ENCODE results near the gene CLNK.

The CLNK gene

DNA sequence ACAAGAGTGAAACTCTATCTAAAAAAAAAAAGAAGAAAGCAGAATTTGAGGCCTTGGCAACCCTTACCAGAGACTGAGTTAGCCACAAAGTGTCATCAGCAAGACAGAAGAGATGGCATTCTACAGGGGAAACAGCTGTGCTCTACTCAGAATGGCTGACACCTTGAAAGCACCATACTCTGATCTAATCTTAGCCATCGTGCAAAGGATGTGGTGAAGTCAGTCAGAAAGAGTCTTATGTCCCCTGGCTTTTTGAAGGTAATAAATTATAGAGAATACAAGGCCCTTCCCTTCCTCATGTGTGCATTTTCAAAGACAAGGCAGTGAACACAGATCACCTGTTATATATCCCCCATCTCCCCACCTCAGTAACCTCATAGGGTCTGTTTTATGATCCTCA is 13.2 kb downstream of the CLNK start:
- no peak for DNase-seq (ENCODE audit: low read depth)
- H3K4me3 ChIP-seq (ENCODE audit: low read depth, low read length) = no peak overlapping the region

DNA sequence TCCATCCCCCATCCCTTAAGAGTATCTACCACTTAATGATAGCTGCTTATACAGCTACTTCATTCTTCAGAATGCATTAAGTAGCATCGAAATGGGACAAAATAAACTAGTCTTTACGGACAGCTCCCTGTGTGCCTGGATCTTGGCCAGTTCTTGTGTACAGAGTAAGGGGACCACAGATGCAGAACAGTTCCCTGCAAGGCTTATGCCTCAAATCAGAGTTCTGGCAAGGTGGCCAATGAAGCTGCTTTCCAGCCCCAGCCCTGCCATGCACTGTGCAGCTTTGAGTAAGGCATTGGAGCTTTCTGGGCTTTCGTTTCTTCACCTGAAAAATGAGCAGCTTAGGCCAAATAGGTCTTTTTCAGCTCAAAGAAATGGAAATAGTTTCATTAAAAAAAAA is 14.2 kb downstream of the CLNK start:
- H3K4me3 ChIP-seq (ENCODE audit: low read depth, low read length) = no peak overlapping the region
- no peak for DNase-seq (ENCODE audit: low read depth)

DNA sequence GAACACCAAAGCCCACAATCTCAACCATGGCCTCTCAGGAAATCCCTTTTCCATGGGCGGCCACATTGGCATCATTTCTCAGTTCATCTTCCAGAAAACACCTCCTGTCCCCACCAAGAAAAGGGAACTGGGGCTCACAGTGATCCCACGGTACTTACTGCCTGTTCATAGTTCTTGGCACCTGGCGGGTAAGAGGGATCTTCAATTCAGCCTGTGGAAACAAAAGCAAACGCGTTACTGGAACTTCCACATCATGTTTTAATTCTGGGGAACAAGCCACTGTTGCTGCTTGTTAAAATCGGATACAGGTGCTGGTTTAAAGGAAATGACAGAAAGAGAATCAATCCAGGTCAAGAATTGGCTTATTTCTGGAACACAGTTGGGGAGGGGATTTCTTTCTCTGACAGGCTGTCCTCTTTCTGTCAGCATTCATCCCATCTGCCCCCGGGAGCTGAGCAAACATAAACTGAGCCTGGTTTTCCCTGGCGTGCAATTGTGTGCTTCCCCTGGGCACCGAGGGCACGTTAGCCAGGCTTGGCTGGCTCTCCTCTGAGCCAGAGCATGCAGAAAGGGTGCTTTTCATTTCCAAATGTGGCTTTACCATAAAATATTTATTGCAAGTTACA is 16.8 kb downstream of the CLNK start:
- DNase-seq (ENCODE audit: low read depth) = no peak

DNA sequence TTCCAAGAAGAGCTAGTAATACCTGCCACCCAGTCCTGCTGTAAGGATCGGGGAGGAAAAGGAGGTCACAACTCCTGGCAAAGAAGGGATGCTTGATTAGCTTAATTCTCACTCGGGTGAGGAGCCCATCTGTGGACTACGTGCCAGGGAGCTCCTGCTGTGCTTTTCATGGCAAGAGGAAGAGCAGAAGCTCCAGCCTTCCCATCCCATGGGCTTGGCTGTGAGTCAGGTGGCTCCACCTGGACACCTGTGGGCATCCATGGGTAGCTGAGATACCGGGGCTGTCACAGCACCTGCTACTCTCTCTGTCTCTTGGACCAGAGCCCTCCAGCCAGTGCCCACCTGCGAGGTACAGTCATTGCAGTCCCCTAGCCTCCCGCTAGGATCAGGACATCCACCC is 18.0 kb downstream of the CLNK start:
- DNase-seq (ENCODE audit: low read depth) = no peak
- no peak overlapping the region for H3K4me3 ChIP-seq (ENCODE audit: low read depth, low read length)

More for the DNA sequence above, 16.8 kb downstream of the CLNK start:
- H3K4me3 ChIP-seq (ENCODE audit: low read depth, low read length) = no peak overlapping the region

DNA sequence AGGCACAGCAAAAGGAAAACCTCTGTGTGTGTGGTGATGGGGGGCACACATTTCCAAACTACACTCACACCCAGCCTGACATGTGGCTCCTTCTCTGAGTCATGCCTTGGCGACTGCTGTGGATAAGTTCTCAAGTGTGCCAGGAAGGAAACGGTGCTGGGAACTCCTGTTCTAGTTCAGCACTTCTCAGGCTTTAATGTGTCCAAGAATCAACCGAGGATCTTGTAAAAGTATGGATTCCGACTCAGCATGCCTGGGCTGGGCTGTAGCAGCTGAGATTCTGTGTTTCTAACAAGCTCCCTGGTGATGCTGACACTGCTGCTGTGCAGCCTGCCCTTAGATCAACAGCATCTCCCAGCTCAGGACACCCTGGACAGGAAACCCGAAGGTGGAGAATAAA is 20.2 kb downstream of the CLNK start:
- DNase-seq (ENCODE audit: low read depth) = peak; percentile 79
- no peak overlapping the region for H3K4me3 ChIP-seq (ENCODE audit: low read depth, low read length)

DNA sequence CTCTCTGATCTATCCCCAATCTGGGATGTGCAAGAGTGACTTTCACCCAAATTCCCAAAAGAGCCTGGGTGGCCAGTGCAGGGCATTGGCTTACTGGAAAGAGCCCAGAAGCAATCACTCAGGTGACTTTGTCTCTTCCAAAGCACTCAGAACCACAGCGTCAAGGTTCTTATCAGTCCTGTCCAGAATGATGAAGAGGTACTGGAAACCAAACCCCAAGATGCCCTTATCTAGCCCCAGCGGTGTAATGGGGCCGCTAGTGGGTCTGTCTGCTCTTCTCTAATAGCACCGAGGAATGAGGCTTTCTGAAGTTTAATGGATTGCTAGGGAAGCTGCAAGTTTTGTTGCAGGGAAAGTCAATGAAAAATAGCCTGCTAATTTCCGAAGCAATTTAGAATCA is 21.6 kb downstream of the CLNK start:
- DNase-seq (ENCODE audit: low read depth) = no peak
- no peak overlapping the region for H3K4me3 ChIP-seq (ENCODE audit: low read depth, low read length)

DNA sequence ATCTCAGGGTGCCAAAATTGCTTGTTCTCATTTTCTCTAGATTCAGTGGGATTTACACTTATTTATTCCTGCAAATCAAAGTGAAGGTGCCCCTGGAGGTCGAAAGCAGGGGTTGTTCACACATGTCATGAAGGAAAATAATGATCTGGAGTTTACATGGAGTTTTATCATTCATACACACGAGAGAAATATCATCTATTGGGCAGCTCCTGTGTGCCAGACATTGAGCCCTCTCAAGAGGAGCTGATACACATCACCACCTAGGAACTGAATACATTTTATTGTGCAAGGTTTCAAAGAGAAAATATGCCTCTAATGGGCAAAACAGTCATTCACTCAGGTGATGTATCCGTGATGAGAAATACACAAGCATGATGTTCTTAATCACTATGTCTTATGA is 23.5 kb downstream of the CLNK start:
- no peak overlapping the region for H3K4me3 ChIP-seq (ENCODE audit: low read depth, low read length)
- no peak for DNase-seq (ENCODE audit: low read depth)

DNA sequence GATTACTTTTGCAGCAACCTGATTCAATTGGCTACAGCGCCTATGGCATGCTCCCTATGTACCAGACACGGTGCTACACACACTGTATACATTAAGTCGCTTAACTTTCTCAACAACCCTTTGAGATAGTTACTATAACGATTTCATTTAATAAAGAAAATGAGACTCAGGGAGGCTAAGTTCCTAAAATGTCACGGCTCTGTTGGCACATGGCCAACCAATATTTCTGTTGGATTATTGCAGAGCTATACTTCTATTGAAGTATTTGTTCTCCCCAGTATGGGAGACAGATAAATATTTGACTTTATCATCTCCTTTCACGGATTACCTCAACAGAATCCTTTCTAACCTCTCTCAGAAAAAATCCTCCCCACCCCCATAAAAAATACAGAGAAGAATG is 25.3 kb downstream of the CLNK start:
- no peak for DNase-seq (ENCODE audit: low read depth)
- H3K4me3 ChIP-seq (ENCODE audit: low read depth, low read length) = no peak overlapping the region

DNA sequence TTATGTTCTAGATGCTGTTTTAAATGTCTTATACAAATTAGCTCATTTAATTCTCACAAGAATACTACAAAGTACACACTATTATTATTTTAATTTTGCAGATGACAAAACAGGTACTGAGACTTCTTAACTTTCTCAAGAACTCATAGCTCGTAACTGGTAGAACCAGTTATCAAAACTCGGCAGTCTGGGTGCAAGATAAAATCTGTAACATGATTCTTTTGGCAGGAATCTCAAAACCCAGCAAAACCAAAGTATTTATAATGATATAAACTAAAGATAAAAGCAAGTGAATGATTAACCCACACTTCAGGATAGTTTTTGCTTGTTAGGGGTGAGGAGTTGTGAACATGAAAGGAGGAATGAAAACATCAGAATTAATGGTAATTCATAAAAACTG is 27.6 kb downstream of the CLNK start:
- no peak overlapping the region for H3K4me3 ChIP-seq (ENCODE audit: low read depth, low read length)
- no peak for DNase-seq (ENCODE audit: low read depth)

DNA sequence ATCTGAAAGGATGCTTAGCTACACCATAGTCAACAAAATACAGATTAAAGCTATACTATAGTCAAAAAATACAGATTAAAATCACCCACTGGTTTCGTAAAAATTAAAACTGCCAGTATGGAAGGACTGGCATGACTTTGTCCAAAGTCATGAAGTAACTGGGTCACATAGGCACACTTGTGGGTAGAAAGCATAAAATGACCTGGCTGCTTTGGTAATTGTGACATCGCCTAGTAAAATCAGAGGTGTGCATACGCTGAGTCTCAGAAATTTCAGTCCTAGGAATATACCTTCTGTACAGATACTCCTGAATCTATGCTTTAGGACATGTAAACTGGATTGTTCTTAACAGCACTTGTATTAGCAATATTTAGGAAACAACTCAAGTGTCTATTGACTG is 28.1 kb downstream of the CLNK start:
- no peak overlapping the region for H3K4me3 ChIP-seq (ENCODE audit: low read depth, low read length)
- no peak for DNase-seq (ENCODE audit: low read depth)

DNA sequence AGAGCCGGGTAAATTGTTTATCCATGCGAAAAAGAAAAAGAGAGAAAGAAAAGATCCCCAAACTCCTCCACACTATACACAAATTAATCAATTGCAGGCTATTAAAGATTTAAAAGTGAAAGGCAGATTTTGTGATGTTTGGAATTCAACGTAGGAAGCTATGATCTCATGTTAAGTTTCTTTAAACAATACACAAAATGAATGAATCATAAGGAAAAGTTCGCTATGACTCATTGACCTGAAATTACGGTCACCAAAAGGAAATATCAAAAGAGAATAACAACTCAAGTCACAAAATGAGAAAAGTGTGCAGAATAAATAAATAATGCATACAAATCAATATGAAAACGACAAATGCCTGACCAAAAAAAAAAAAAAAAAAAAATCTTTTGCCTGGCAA is 28.6 kb downstream of the CLNK start:
- no peak for DNase-seq (ENCODE audit: low read depth)
- no peak overlapping the region for H3K4me3 ChIP-seq (ENCODE audit: low read depth, low read length)

DNA sequence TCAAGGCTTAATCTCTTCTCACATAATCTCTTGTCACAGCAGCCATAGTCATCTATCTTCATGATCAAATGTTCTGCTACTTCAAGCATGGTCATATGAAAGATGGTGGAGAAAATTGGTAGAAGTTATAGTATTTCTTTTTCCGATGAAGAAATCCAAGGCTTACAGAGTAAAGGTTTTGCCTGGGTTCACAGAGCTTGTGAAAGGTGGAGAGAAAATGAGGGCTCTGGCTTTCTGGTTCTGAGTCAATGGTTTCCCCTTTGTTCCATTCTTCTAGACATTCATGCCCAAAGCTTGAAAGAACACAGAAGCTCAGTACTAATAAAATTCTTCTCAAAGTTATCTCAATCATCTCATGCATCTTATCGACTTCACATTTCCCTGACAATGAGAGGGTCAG is 36.1 kb downstream of the CLNK start:
- H3K4me3 ChIP-seq (ENCODE audit: low read depth, low read length) = no peak overlapping the region
- DNase-seq (ENCODE audit: low read depth) = no peak

DNA sequence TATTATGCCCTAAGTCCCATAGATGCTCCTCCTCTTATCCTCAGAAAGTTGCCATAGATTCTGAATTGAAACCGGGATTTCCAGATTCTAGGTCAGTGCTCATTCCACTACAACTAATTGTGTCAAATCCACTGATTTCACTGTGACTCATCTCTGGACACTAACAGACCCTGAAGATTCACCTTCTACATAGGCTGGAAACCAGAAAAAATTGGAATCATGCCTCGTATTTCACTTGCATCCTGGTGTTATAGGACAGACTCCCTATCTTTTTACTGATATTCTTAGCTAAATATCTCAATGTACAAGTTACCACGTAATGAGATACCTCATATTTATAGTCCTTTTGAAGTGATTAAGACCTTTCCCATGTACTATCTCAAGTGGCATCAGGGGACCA is 36.7 kb downstream of the CLNK start:
- no peak overlapping the region for H3K4me3 ChIP-seq (ENCODE audit: low read depth, low read length)
- DNase-seq (ENCODE audit: low read depth) = no peak

DNA sequence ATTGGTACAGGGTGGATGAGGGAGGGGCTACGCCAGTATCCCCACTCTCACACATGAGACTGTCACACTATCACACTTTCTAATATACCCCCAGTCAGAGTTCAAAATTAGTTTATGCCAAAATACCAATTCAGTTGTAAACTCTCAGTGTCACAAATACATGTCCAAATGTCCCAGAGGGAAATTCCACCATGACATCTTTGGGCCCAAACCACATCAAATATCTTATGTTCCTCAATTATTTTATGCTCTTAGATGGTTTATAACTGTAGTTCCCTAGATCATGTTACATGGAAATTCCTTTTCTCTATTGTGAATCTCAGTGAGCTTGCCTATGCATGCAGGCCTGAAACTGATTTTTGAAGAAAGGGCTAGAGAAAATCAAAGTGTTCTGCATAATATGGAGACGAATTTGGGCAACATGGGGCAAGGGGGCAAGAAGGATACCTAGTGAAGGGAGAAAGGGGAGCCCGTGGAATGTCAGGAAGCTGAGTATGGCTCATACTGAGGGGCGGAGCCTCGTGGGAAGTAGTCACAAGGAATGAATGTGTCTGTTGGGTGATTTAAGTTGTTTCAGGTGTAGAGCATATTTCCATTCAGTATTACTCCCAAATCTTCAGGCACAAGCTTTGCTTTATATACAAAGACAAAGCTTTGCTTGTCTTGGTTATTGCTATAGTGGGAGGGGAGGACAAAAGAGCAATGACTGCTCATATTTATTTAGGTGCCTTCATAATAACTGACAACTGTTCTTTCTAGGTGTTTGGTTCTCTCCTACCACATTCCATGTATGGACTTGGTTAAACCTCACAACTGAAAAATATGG is 40.8 kb downstream of the CLNK start:
- no peak overlapping the region for H3K4me3 ChIP-seq (ENCODE audit: low read depth, low read length)
- DNase-seq (ENCODE audit: low read depth) = no peak

DNA sequence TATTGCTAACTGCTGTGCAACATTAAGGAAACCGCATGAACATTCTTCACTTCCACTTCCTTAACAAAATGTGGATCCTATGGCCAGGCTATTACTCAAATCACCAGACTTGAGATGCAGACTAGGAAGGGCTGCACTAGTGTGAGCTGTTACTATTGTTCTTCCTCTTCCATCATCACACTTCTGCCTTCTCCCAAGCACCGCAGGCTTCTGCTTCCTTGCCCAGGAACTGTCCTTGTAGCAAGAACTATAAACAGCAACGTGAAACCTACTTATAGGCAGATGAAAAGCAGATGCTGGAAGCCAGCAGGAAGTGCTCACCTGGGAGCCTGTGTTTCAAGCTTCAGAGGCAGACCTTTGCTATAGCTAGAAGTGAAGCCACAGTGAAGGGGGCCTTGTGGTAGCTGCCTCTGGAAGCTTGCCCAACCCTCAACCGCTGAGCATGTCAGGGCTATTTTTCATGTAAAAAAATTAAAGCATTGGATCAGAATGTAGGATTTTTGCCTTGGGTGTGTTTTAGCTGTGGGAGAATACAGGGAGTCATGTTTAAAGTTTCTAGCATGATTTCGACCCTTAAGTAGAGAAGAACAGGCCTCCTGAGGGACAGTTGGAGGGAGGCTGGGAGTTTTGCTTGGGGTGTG is 43.9 kb downstream of the CLNK start:
- no peak for DNase-seq (ENCODE audit: low read depth)
- H3K4me3 ChIP-seq (ENCODE audit: low read depth, low read length) = no peak overlapping the region

DNA sequence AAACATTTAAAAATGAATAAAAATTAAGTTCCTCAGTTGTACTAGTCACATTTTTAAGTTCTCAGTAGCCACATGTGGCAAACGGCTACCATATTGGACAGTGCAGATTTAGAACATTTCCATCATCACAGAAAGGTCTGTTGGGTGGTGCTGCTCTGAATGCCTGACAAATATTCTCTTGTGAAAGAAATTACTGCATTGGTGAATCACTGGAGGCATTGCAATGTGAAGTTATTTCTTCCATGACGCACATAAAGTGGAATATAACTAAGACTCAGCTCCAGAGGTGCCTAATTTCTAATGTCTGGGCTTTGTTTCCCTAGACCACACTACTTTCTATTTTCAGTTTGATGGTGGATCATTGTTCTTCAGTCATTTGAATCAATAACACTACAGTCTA is 44.9 kb downstream of the CLNK start:
- no peak for DNase-seq (ENCODE audit: low read depth)

DNA sequence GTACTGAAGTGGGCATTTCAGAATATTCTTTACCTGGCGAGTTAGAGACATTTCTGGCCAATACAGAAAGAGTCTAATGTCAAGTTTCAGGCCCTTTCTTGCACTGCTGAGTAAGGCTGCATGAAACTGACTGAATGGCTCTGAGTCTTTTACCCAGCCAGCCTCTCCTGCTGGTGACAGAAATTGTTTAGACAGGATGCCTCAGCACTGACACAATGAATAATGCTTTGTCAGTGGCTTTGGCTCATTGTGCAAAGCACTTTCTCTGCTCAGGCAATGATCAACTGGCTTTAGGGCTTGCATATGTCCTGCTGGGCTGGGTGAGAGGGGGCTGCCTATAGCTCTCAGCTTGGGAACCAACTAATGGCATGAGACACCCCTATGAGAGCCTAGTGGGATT is 45.5 kb downstream of the CLNK start:
- no peak for DNase-seq (ENCODE audit: low read depth)
- H3K4me3 ChIP-seq (ENCODE audit: low read depth, low read length) = no peak overlapping the region

More for the DNA sequence above, 44.9 kb downstream of the CLNK start:
- no peak overlapping the region for H3K4me3 ChIP-seq (ENCODE audit: low read depth, low read length)

DNA sequence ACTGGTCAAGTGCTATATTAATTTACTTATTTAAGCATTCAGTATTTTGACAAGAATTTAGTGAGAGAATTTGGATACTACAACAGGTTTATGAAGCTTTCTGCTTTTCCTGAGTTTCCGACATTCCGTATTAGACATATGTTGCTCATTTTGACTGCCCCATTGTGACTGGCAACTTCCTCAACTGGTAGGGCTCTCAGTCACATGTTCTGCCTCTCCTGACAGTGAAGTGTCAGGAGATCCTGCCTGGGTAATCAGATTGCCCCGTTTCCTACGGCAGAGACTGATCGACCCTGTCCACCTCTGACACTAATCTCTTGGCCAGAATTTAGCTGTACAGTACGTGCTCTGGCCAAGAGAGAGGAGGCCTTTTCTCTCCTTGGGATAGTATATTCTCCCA is 49.5 kb downstream of the CLNK start:
- no peak overlapping the region for H3K4me3 ChIP-seq (ENCODE audit: low read depth, low read length)
- no peak for DNase-seq (ENCODE audit: low read depth)

DNA sequence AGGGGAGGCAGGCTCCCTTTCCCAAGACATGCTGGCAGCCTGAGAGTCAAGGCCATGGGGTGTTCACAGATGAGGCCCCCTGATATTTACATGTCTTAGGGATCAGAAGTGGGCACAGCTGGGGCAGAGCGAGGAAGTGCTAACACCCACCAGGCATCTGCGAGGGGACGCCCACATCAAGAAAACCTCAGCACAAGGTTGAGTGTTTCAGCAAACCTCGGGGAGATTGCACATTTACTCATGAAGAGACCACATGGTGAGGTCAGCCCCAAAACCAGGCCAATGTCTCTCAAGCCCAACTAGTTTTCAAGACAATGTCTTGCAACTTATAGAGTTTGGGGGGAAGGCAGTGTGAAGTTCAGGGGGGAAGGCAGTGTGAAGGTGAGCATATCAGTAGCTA is 55.2 kb downstream of the CLNK start:
- no peak for DNase-seq (ENCODE audit: low read depth)
- H3K4me3 ChIP-seq (ENCODE audit: low read depth, low read length) = no peak overlapping the region

DNA sequence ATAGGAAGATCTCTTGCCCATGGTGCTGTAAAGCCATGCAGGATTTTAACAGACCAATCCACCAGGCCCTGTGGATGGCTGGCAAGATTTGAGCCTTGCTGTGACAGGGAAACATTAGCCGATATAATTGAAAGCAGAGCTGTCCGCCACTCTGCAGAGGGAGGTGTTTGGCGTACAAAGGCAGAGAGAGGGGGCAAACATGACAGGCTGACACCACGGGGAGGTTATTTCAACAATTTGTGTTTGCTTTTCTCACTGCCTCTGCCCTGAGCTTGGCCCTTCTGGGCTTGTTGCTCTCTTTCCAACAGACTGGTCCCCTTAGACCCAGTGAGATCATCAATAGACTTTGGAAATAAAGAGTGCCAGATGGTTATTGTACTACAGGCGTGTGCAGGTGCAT is 59.4 kb downstream of the CLNK start:
- DNase-seq (ENCODE audit: low read depth) = no peak
- H3K4me3 ChIP-seq (ENCODE audit: low read depth, low read length) = no peak overlapping the region

DNA sequence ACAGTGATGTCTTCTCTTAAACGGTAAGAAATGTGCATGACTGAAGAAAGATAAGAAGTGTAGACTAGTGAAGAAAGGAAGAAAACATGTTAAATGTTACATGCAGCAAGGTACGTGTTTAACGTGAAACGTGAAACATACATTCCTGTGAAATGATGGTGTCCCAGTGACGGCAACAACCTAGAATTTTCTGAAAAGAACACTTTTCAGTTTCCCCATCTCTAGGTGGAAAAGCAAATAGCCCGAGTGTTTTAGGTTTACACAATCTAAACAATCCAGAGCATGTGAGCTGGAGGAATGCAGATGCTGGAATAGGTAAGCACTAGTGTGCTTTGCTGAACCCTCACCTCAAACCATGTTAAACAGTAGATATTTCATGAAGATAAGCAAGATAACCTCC is 60.7 kb downstream of the CLNK start:
- DNase-seq (ENCODE audit: low read depth) = no peak
- H3K4me3 ChIP-seq (ENCODE audit: low read depth, low read length) = no peak overlapping the region

All from skeletal muscle cell (primary cell).